Tongue (tissue), 2 donors: ENCODE measurements around the gene PRPS1L1. TPM values are rescaled to one million over a fixed set of nuclear protein-coding genes. Genes with fewer than 3 reads are reported as not detected.

Experiments
- DNase-seq: peaks from one replicate; pipeline ENCODE4 v3.0.0-alpha.2; 2015
- total RNA-seq: library from RNA; depleted of rRNA; stranded (reverse); fragments of >200 nt; gene quantifications from one replicate; pipeline ENCODE4 v1.2.3, GENCODE V29; 2014

PRPS1L1 gene
- total RNA-seq, 1 donor from 2014 or later, result not detected

DNA sequence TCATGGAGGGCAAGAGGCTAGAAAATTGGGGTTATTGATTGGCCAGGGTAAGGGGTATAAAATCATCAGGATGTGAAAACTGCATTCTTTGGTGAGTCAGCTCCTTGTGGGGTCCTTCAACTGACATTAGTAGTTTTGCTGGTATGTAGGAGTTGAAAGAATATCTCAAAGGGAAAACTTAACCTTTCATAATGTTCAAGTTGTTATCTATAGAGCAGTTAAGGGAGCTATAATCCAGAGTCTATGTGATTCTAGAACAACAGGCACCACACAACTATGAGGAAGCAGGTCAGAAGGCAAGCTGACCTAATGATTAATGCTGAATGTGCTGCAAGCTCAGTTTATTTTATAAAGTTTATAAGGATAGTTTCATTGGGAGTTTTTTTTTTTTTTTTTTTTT, 13.7 kb downstream of the PRPS1L1 start:
- no peak for DNase-seq

DNA sequence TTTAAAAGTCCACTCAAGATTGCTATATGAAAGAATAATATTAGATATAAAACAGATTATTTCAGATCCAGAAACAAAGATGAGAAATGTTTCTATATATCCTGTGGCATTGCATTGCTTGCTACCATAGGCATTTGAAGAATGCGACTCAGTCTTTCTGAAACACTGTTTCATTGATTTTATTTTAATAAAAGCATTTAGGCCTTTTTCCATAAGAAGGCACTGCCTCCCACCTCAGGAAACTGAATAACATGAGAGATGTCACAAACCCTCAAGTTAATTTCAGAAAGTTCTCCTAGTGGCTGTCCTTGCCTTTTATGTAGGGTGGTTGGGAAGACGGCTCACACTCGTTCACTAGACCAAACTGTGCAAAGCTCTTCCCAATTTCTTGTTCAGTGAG, 23.3 kb downstream of the PRPS1L1 start:
- no peak for DNase-seq

DNA sequence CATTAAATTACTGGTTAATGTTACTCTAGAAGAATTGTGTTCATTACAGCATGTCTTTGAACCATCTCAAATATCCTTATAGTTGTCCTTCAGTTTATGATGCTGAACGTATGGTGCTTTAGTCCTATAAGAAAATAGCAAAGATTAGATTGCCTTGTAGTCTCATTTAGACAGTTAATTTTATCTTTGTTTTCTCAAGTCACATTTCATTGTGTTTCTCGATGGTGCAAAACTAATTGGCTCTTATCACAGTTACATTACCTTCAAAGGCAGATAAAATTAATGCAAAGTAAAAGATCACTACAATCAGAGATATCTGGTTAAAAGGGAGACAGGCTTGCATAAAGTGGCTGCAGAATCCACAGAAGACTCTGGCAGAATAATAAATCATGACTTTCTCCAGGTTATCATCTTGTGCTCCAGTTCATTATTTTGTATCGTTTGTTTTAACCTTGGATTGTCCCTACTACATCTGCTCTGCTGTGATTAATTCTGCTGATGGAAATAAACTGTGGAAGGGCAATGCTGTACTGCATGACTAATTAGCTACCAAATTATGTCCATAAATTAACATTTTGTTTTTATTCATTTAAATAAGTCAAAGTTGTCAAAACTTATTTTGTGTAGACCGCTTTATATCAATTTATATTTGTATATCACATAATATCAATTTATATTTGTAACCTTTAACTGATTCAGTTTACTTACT, 24.2 kb downstream of the PRPS1L1 start:
- no peak for DNase-seq

DNA sequence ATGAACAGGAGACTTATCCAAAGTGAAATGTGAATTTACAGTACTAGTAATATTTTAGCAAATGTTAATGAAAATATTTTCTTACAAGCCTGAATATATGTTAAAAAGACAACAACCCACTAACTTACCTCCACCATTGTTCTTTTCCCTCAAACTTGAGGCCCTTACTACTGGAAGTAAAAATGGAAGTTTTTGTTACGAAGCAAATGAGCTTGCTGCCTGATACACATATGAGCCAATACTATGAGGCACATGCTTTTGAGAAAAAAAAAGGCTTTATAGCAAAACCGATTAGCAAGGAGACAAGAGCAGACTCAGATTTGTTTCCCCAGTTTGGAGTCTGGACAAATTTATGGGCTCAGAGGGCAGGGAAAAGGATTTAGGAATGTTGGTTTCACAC, 29.0 kb downstream of the PRPS1L1 start:
- no peak for DNase-seq

DNA sequence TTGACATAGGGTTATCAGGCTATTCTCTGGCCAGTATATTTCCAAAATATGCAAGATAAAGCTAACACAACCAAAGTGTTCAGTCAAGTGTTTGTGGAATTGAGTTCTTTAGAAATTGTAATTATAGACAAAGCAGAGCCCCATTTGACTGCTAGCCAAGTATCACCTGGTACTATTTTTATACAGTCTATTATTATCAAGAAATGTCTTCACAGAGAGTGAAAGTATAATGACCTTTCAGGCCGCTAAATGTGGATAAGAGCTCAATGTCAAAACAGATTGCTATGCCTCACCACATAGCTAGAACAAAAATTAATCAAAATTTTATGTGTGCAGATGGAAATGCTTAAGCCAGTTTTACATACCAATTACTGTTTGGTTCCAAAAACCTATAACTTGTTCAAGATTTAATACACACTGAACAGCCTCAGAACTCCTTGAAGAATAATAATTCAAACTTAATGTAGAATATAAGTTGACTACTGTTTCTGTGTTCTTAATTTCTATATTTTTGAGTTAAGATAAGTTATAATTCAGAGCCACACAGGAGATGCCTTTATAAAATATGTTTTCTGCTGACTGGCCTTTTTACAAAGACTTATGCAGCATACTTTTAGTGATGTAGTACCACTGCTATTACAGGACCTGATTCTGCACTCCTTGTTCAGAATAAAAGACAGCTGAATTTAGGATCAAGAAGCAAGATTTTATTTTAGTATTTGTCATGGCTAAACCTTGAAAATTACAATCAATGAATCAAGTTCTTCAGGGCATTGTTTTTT, 31.0 kb downstream of the PRPS1L1 start:
- DNase-seq, result no peak

DNA sequence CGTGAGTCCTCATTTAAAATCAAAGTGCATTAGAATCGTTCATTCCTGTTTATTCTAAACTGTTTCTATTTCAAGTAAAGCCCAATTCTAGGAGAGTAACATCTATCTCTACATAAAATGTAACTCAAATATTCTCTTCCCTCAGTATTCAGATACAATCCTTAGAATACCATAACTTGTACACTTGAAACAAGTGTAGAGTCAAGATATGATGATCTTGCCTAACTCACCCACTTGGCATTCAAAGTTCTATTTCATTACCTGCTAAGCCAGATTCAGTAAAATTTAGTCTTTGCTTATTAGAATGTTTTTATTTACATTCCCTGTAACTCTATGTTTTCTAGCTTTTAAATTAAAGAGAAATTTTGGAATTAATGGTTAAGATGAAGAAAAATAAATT, 31.6 kb downstream of the PRPS1L1 start:
- DNase-seq, result no peak

DNA sequence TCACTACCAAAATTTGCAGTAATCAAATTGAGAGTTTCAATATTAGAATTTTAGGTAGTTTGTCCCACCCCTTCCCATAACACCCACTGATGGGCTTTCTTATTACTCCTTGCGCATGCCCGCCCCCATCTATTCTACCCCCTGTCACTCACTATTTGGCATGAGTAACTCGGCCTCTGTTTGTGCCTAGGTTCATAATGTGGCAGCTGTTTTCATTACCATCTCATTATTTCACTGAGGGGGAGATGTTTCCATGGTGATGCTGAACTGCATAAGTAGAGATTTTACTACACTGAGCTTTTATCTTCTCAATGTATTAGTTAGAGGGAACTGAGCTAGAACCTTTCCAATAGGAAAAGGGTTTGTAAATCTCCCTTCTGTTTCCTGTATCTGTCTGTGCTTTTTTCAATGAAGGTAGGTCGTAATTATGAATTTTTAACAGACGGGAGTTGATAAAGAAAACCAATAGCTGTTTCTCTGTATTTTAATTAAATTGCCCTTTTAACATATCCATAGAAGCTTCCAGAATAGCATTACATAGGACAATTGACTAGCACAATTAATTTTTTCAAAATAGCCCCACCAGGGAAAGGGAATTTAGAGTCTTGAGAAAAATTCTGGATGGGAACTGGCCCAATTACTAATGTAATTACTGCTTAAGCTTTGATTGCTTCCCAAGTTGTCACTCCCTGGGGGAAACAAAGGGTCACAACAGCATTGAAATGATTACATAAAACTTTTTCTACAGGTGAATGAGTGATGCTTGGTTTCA, 33.4 kb downstream of the PRPS1L1 start:
- DNase-seq, result no peak

DNA sequence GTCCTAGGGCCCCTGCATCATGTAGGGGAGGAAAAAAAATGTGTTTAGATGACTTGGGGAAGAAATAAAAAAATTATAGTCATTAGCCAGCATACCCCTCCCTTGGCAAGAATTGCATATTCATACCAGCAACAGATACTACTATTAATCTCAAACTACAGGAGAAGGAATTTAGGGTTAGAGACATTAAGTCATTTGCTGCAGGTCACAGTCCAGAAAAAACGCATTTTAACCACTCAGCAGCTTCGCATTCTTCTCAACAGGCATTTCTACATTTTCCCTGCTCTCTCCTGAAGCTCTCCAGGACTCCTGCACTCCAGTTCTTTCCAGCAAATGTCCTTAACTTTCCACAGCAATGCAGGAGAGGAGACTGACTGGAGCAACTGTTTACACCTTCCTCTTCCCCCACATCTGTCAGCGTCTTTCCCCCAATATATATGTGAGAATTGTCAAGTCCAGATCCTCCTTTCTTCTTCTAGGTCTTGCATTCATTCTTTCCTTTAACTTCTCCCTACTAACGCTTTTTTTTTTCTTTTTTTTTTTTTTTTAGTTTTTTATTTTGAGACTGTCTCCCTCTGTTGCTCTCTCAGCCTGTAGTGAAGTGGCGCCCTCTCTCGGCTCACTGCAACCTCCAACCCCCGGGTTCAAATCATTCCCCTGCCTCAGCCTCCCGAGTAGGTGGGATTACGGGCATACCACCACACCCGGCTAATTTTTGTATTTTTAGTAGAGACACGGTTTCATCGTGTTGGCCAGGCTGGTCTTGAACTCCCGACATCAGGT, 35.6 kb downstream of the PRPS1L1 start:
- DNase-seq, result no peak

DNA sequence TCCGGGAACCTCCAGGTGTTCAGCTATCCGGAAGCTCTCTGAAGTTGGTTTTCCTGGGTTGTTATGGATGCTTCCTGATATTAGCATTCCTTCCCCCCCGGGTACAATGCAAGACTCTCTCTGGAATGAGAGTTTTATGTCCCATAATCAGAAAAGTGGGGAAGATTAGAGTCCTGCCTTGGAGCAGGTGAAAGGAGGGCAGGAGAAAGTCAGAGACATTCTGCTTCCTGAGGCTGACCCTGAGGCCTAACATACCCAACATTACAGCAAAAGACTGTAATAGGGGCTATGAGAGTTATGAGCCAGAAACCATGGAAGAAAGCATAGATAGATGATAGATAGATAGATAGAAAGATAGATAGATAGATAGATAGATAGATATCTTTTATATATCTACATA, 36.9 kb downstream of the PRPS1L1 start:
- DNase-seq, result no peak

DNA sequence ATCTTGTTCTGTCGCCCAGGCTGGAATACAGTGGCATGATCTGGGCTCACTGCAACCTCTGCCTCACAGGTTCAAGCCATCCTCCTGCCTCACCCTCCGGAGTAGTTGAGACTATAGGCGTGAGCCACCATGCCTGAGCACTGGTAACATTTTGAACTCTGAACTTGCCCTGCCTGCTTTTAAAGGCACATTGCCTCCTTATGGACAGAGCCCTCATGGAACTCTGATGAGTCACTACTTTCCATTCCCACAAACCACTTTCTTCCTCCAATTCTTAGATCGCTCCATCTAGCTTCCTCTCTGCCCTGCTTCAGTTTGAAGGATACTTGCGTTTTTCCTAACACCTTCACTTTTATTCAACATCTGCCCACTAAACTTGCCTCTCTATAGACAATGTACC, 38.1 kb downstream of the PRPS1L1 start:
- DNase-seq, result no peak

DNA sequence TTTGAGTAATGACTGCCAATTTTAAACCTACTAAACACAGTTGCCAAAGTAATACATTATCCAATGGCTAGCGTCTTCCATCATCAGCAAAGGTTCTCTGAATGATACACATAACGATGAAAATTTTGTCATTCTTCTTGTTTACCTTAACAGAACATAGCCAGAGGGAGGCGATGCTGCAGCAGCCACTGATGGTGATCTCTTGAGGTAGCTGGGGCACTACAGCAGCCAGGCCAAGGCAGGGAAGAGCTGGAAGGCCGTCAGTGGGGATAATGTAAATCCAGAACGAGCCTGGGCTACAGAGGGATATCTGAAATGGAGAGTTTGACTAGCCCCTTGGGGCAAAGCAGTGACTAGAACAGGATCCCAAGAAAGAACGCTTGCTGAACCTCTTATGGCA, 38.8 kb downstream of the PRPS1L1 start:
- no peak for DNase-seq

DNA sequence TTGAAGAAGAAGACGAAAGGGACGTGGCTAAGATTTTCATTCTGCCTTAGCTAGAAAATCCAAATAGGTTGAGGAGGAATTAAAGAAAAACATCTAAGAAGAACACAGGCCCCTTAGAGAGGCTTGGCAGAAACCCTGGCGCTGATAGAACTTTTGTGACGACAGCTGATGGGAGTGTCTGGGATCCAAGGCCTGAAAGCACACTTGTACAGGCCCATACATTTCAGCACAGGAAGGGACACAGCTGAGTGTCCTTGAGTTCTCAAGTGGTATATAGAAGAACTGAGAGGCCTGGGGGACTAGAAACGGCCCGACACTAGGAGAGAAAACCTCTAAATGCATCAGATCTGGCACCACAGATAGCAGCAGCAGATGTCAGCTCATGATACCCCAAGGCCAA, 39.5 kb downstream of the PRPS1L1 start:
- DNase-seq, result peak; percentile 73

DNA sequence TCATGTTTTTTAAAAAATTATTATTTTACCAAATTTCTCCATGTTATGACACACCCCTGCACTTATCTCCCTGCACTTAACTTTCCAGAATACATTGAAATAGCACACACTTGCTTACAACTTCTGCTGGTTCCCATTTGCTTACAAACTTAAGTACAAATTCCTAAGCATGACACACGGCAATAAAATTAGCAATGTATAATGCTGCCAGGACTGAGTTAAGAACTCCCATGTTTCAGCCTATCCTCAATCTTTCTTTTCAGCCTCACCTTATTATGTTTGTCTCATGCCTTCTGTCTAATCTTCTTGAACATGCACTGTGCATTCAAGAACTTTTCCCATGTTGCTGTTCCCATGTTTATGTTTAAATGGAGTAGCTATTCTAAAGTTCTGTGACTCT, 40.8 kb downstream of the PRPS1L1 start:
- peak; percentile 32 for DNase-seq

DNA sequence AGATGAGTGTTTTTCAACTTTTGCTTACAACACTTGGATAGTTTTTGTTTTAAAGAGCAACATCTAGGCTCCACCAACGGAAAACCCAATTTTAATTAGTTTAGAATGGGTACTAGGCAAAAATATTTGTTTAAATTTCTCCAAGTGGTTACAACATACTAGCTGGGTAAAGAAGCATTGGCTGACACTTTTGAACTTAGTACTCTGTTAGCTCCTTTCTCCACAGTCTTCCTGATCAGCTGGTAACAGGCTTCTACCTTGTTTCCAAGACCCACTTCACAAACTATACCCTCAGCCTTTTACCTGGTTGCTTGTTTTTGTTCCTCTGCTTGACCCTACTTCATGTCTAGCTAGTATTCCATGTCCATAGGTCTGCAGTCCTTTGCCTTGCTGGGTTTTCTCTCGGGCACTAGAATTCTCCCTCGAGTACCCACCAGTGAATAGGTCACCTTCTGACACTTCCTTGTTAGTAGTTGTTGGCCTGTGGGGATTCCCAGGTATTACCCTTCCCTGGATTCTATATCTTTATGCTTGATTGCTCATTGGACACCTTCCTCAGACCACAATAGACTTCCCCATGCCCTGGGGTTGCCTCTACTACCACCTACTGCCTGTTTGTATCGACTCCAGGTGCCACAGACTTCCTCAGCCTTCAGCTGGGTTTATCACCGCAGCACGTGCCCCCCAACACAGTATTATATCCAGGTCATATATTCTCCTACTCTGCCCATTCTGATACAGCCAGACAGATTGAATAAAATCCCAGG, 42.0 kb downstream of the PRPS1L1 start:
- no peak for DNase-seq

DNA sequence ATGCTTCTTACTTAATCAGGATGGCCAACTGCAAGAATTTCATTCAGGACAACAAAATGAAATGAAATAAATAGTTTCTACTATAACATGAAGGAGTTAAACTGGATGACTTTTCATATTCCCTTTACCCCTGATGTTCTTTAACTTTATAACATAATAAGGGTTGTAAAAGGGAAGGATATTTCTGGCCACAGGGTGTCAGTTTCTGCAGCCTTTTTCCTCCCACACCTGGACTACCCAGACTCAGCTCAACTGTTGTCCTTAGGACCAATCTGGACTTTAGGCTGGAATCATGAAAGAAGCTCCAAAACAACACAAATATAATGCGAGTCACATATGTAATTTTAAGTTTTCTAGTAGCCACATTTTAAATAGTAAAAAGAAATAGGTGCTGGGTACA, 43.4 kb downstream of the PRPS1L1 start:
- DNase-seq, result no peak

DNA sequence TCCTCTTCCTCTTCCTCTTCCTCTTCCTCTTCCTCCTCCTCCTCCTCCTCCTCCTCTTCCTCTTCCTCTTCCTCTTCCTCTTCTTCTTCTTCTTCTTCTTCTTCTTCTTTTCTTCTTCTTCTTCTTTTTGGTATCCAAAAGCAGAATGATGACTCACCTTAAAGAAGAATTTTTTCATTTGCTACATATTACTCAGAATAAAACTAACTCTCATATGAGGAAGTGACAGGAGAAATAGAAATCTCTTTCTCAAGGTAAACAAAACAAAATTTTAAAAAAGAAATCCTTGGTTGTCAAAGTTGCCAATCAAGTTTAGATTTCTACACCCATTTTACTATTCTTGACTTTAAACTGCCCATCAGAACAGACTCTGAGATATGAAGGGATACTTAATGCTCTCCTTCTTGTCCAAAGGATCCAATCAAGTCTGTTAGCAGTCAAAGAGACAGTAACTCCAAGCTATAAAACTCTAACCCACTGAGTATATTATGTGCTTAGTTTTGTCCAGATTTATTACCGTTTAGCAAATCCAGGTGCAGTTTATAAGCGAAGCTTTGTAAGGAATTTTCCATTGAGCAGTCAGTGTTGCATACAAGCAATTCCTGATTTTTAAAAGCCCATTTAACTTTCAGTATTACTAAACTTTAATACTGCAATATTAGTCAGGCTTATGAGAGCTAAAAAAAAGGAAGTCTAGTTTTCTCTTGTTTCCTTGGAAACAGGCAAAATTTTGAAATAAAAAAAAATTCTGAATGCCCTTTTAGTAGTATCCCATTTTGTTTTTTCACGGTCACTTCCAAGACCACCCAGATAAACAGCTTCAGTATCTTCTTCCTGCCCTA, 44.2 kb downstream of the PRPS1L1 start:
- DNase-seq, result no peak

DNA sequence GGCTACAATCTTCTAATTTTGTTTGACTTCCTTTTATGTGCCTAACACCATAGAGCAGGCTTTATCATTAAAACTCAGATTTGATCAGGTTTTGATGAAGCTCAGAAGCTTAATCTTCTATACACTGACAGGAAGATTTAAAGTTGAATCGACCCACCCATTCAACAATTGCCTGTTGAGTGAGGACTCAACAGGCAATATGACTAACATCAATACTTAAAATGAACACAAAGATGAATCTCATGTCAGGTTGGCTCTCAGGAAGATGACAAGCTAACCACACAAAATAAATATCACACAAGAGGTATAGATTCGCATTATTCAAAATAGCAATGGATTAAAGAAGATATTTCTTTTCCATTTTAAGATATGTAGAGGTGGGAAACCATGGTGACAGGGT, 50.7 kb downstream of the PRPS1L1 start:
- DNase-seq, result no peak
